ENCODE measurements around the gene TLR6.

The TLR6 gene

DNA sequence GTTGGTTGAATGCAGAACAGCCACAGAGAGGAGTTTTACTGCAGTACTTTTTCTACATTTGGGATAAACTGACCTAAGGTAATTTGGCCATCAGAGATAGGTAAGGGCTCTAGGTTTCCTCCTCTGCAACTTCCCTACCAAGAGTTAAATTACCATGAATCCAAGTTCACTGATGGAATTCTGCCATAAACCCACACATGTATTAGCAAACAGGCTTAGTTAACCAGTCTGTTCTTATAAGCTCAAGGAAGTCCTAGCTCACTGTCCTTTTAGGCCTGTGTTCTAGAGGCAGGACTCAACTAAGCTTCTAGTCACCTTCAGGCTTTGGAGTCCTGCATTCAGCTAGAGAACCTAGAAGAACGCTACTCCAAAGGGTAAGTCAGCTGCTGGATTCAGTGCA lies 15.0 kb upstream of the TLR6 start:
- Histone ChIP-seq H3K36me3 (ENCODE audit: control insufficient read depth in 2 of 2, insufficient read depth in 1 of 2, low read length in 2 of 2) (peaks cover 0 to 22% of the 10 kb centered on the region in 2 experiments; a peak in 1 of 3 replicates), H3K27ac (ENCODE audit: extremely low read depth, low read depth, low read length) (no peak overlapping the region), H3K4me3 (ENCODE audit: low read depth, low read length) (no peak overlapping the region), H3K9me3 (ENCODE audit: control insufficient read depth, insufficient read depth, low read depth, low read length) (no peaks in the 10 kb centered on the region), H3K4me1 (ENCODE audit: control insufficient read depth, insufficient read depth, low read length) (peaks cover 3% of the 10 kb centered on the region; the same call in 1 of the 2 replicates)
- TF ChIP-seq ZNF48 (tag by site-specific recombination; IDR thresholded peaks at IDR 0.05), result no peak
- no peak for TF ChIP-seq ZBTB17 (tag by site-specific recombination; IDR thresholded peaks at IDR 0.05)
- TF ChIP-seq ZNF629 (tag by site-specific recombination; IDR thresholded peaks at IDR 0.05), result no peak
- no peak for TF ChIP-seq MEIS1 (CRISPR knock-in tag; IDR thresholded peaks at IDR 0.05; ENCODE audit: borderline replicate concordance)
- TF ChIP-seq ZNF266 (tag by site-specific recombination; IDR thresholded peaks at IDR 0.05; ENCODE audit: low read depth), result no peak
- no peak for TF ChIP-seq ZBTB1 (tag by site-specific recombination; IDR thresholded peaks at IDR 0.05)
- TF ChIP-seq, protein P1, sequence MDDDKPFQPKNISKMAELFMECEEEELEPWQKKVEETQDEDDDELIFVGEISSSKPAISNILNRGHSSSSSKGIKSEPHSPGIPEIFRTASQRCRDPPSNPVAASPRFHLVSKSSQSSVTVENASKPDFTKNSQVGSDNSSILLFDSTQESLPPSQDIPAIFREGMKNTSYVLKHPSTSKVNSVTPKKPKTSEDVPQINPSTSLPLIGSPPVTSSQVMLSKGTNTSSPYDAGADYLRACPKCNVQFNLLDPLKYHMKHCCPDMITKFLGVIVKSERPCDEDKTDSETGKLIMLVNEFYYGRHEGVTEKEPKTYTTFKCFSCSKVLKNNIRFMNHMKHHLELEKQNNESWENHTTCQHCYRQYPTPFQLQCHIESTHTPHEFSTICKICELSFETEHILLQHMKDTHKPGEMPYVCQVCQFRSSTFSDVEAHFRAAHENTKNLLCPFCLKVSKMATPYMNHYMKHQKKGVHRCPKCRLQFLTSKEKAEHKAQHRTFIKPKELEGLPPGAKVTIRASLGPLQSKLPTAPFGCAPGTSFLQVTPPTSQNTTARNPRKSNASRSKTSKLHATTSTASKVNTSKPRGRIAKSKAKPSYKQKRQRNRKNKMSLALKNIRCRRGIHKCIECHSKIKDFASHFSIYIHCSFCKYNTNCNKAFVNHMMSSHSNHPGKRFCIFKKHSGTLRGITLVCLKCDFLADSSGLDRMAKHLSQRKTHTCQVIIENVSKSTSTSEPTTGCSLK (tag by site-specific recombination; IDR thresholded peaks at IDR 0.05), result no peak
- TF ChIP-seq ZNF76 (tag by site-specific recombination; IDR thresholded peaks at IDR 0.05; ENCODE audit: borderline replicate concordance, low read depth), result no peak
- TF ChIP-seq, protein P2, sequence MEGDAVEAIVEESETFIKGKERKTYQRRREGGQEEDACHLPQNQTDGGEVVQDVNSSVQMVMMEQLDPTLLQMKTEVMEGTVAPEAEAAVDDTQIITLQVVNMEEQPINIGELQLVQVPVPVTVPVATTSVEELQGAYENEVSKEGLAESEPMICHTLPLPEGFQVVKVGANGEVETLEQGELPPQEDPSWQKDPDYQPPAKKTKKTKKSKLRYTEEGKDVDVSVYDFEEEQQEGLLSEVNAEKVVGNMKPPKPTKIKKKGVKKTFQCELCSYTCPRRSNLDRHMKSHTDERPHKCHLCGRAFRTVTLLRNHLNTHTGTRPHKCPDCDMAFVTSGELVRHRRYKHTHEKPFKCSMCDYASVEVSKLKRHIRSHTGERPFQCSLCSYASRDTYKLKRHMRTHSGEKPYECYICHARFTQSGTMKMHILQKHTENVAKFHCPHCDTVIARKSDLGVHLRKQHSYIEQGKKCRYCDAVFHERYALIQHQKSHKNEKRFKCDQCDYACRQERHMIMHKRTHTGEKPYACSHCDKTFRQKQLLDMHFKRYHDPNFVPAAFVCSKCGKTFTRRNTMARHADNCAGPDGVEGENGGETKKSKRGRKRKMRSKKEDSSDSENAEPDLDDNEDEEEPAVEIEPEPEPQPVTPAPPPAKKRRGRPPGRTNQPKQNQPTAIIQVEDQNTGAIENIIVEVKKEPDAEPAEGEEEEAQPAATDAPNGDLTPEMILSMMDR (tag by site-specific recombination; IDR thresholded peaks at IDR 0.05), result no peak
- no peak for TF ChIP-seq GLIS1 (tag by site-specific recombination; IDR thresholded peaks at IDR 0.05)
- ChIA-PET CTCF (interaction anchor here (1.6 kb wide), 1 partner anchor 11 kb away, joined by 4 read pairs; no protein-coding TSS in a partner anchor), POLR2A (no interaction called here)

DNA sequence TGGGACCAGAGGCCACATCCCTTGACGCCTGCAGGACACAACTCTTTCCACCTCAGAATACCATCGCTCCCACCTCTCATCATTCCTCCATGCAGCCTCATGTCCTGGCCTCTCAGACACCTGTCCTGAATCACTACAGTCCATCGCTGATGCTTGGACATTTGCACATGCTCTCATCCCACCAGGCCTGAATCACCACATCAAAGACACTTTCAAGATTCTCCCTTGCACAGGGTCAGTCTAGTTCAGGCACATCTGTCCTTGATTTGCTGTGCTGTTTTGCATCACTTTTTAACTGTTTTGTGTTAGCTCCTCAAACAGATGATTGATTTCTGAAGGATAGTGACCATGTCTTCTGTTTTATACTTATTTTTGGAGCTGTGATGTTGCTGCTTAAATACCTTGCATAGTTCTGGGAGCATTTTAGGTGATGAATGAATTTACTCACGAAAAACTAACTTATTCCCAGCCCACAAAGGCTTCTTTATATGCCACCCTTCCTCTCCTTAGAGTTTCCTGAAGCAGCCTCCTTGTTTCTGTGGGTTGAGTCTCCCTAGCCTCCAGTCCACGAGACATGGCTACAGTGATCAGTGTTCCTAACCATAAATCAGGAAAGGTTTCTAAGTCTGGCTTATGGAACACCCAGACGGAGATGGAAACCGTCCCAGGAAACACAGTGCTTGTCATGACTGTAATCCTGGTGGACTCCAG lies 13.6 kb upstream of the TLR6 start:
- ChIA-PET CTCF (interaction anchor here (1.1 to 1.6 kb wide), 2 partner anchors 9 to 10 kb away, joined by 4 to 5 read pairs; no protein-coding TSS in a partner anchor), POLR2A (no interaction called here)
- Histone ChIP-seq H3K27ac (ENCODE audit: extremely low read depth, low read depth, low read length) (no peak overlapping the region), H3K4me1 (ENCODE audit: control insufficient read depth, insufficient read depth, low read length) (peaks cover 3% of the 10 kb centered on the region; the same call in 1 of the 2 replicates), H3K36me3 (ENCODE audit: control insufficient read depth in 2 of 2, insufficient read depth in 1 of 2, low read length in 2 of 2) (peaks cover 0 to 22% of the 10 kb centered on the region in 2 experiments; a peak in 1 of 3 replicates), H3K4me3 (ENCODE audit: low read depth, low read length) (no peak overlapping the region), H3K9me3 (ENCODE audit: control insufficient read depth, insufficient read depth, low read depth, low read length) (no peaks in the 10 kb centered on the region)
- TF ChIP-seq, protein P3, sequence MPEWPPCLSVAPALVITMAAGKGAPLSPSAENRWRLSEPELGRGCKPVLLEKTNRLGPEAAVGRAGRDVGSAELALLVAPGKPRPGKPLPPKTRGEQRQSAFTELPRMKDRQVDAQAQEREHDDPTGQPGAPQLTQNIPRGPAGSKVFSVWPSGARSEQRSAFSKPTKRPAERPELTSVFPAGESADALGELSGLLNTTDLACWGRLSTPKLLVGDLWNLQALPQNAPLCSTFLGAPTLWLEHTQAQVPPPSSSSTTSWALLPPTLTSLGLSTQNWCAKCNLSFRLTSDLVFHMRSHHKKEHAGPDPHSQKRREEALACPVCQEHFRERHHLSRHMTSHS (tag by site-specific recombination; IDR thresholded peaks at IDR 0.05), result no peak
- TF ChIP-seq ZNF623 (tag by site-specific recombination; IDR thresholded peaks at IDR 0.05) (peak; percentile 51), ZNF354C (tag by site-specific recombination; IDR thresholded peaks at IDR 0.05; ENCODE audit: borderline replicate concordance, low read depth) (no peak), ZNF555 (tag by site-specific recombination; conservative IDR thresholded peaks at IDR 0.05) (no peak)

DNA sequence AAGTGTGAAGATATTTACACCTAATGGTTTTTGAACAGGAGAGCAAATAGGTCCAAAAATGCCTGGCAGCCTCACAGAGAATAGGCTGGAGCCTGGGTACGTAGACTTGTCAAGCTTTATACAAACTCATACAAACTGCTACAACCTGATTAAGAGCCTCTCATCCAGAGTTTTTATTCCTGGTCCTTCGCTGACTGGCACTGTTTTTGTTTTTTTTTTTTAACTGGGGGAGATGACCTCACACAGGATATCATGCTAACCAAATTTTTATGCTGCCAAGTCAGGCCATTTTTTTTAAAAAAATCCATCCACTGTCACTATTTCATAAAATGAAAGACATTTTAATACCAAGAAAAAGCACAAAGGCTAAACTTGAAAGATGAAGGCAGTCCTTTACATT lies 12.9 kb upstream of the TLR6 start:
- Histone ChIP-seq H3K4me3 (ENCODE audit: low read depth, low read length) (no peak overlapping the region), H3K36me3 (ENCODE audit: control insufficient read depth in 2 of 2, insufficient read depth in 1 of 2, low read length in 2 of 2) (peaks cover 0 to 22% of the 10 kb centered on the region in 2 experiments; a peak in 1 of 3 replicates), H3K9me3 (ENCODE audit: control insufficient read depth, insufficient read depth, low read depth, low read length) (no peaks in the 10 kb centered on the region), H3K27ac (ENCODE audit: extremely low read depth, low read depth, low read length) (no peak overlapping the region), H3K4me1 (ENCODE audit: control insufficient read depth, insufficient read depth, low read length) (peaks cover 3% of the 10 kb centered on the region; the same call in 1 of the 2 replicates)
- CTCF ChIA-PET, result interaction anchor here (1.1 kb wide), 1 partner anchor 9 kb away, joined by 5 read pairs; no protein-coding TSS in a partner anchor
- POLR2A ChIA-PET, result no interaction called here
- no peak for TF ChIP-seq TCF7L2 (IDR thresholded peaks at IDR 0.05; ENCODE audit: borderline replicate concordance, low read depth, low read length)
- no peak for TF ChIP-seq ZNF555 (tag by site-specific recombination; conservative IDR thresholded peaks at IDR 0.05)
- no peak for TF ChIP-seq ZNF132 (tag by site-specific recombination; IDR thresholded peaks at IDR 0.05; ENCODE audit: borderline replicate concordance)
- no peak for TF ChIP-seq BCL11A (tag by site-specific recombination; IDR thresholded peaks at IDR 0.05; ENCODE audit: low read depth)
- TF ChIP-seq, protein P4, sequence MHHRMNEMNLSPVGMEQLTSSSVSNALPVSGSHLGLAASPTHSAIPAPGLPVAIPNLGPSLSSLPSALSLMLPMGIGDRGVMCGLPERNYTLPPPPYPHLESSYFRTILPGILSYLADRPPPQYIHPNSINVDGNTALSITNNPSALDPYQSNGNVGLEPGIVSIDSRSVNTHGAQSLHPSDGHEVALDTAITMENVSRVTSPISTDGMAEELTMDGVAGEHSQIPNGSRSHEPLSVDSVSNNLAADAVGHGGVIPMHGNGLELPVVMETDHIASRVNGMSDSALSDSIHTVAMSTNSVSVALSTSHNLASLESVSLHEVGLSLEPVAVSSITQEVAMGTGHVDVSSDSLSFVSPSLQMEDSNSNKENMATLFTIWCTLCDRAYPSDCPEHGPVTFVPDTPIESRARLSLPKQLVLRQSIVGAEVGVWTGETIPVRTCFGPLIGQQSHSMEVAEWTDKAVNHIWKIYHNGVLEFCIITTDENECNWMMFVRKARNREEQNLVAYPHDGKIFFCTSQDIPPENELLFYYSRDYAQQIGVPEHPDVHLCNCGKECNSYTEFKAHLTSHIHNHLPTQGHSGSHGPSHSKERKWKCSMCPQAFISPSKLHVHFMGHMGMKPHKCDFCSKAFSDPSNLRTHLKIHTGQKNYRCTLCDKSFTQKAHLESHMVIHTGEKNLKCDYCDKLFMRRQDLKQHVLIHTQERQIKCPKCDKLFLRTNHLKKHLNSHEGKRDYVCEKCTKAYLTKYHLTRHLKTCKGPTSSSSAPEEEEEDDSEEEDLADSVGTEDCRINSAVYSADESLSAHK (tag by site-specific recombination; IDR thresholded peaks at IDR 0.05), result no peak
- TF ChIP-seq, protein P5, sequence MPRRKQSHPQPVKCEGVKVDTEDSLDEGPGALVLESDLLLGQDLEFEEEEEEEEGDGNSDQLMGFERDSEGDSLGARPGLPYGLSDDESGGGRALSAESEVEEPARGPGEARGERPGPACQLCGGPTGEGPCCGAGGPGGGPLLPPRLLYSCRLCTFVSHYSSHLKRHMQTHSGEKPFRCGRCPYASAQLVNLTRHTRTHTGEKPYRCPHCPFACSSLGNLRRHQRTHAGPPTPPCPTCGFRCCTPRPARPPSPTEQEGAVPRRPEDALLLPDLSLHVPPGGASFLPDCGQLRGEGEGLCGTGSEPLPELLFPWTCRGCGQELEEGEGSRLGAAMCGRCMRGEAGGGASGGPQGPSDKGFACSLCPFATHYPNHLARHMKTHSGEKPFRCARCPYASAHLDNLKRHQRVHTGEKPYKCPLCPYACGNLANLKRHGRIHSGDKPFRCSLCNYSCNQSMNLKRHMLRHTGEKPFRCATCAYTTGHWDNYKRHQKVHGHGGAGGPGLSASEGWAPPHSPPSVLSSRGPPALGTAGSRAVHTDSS (tag by site-specific recombination; IDR thresholded peaks at IDR 0.05), result no peak
- TF ChIP-seq SP7 (tag by site-specific recombination; IDR thresholded peaks at IDR 0.05), result no peak
- TF ChIP-seq KLF8 (tag by site-specific recombination; IDR thresholded peaks at IDR 0.05), result no peak
- no peak for TF ChIP-seq HOXC10 (CRISPR knock-in tag; IDR thresholded peaks at IDR 0.05)
